Suprapubic skin (tissue), 4 donors: ENCODE data around the gene TRIM44. TPM values are rescaled to one million over a fixed set of nuclear protein-coding genes. Genes with fewer than 3 reads are reported as not detected.

Experiments used
- DNase-seq, 2 donors: peaks; one replicate each; pipeline ENCODE4 v3.0.0-alpha.2; 2019; ENCODE audit warnings: low spot score in 2 of 2
- H3K27ac ChIP-seq: fragments of 200-600 bp; sonication (generic); one replicate; pipeline ENCODE4 v1.5.1; 2019
- H3K27me3 ChIP-seq: fragments of 200-600 bp; sonication (generic); one replicate; pipeline ENCODE4 v1.5.1; 2019
- H3K36me3 ChIP-seq: fragments of 200-600 bp; sonication (generic); one replicate; pipeline ENCODE4 v1.5.1; 2019
- H3K4me1 ChIP-seq: fragments of 200-600 bp; sonication (generic); one replicate; pipeline ENCODE4 v1.5.1; 2019
- H3K4me3 ChIP-seq: fragments of 200-600 bp; sonication (generic); one replicate; pipeline ENCODE4 v1.5.1; 2019; ENCODE audit warnings: mild to moderate bottlenecking
- H3K9me3 ChIP-seq: fragments of 200-600 bp; sonication (generic); one replicate; pipeline ENCODE4 v1.5.1; 2019
- EP300 ChIP-seq: sonication (generic); formaldehyde crosslinking; IDR thresholded peaks from one replicate; pipeline ENCODE4 v1.6.1; 2017; ENCODE audit warnings: antibody characterized with exemption
- POLR2A ChIP-seq, 2 donors: fragments of 450-650 bp; IDR thresholded peaks; one replicate each; pipeline ENCODE4 v1.6.1; 2017; ENCODE audit warnings: antibody characterized with exemption in 2 of 2, mild to moderate bottlenecking in 2 of 2, moderate library complexity in 2 of 2
- POLR2AphosphoS5 ChIP-seq, 3 donors: sonication (generic); formaldehyde crosslinking; IDR thresholded peaks; one replicate each; pipeline ENCODE4 v1.6.1; 2017; ENCODE audit warnings: antibody characterized with exemption in 3 of 3
- WGBS: methylation state at CpG from one replicate; pipeline ENCODE4 v1.1.5; 2018; 5-methylcytosine and 5-hydroxymethylcytosine counted together
- total RNA-seq, 4 donors: library from RNA; depleted of rRNA; stranded (reverse); fragments of >200 nt; gene quantifications; one replicate each; pipeline ENCODE4 v1.1.0, GENCODE V29; 2016
- TF ChIP-seq, protein P1 (sequence below), 2 donors: fragments of 200-600 bp in 1 of 2; fragments of 450-650 bp in 1 of 2; sonication (generic) in 1 of 2; IDR thresholded peaks; one replicate each; pipeline ENCODE4 v1.5.1; 2016 to 2019; ENCODE audit warnings: antibody characterized with exemption in 2 of 2, mild to moderate bottlenecking in 1 of 2, moderate library complexity in 1 of 2

The TRIM44 gene
- total RNA-seq, 4 donors from 2014 or later, result 21.3 to 55.7 (median 31.3) TPM

DNA sequence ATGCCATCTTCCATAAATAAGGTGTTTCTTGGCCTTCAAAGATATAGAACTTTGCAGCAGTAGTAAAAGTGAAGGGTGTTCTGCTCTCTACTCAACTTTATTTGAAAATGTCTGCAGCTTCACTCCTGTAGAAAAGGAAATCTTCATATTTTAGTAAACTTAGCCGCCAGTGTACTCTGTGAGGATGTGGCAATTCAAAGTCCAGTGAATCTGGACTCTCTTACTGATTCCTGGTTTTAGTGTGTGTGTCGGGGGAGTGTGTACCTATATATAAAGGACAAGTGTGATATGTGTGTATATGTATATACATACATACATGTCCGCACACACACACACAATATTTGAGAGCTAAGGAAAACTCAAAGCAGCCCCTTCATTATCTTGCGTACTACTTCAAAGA is 147.0 kb downstream of the TRIM44 start:
- 74% methylated on average over 4 of the region's 4 CpGs for WGBS
- no peak for DNase-seq
- H3K27ac ChIP-seq, result no peak overlapping the region
- no peak overlapping the region for H3K4me3 ChIP-seq
- no peaks in the 10 kb centered on the region for H3K36me3 ChIP-seq
- H3K27me3 ChIP-seq, result no peaks in the 10 kb centered on the region
- no peaks in the 10 kb centered on the region for H3K9me3 ChIP-seq
- H3K4me1 ChIP-seq, result peaks cover 23% of the 10 kb centered on the region
- no peak for TF ChIP-seq POLR2AphosphoS5 (IDR thresholded peaks at IDR 0.05)
- no peak for TF ChIP-seq EP300
- TF ChIP-seq, protein P1, sequence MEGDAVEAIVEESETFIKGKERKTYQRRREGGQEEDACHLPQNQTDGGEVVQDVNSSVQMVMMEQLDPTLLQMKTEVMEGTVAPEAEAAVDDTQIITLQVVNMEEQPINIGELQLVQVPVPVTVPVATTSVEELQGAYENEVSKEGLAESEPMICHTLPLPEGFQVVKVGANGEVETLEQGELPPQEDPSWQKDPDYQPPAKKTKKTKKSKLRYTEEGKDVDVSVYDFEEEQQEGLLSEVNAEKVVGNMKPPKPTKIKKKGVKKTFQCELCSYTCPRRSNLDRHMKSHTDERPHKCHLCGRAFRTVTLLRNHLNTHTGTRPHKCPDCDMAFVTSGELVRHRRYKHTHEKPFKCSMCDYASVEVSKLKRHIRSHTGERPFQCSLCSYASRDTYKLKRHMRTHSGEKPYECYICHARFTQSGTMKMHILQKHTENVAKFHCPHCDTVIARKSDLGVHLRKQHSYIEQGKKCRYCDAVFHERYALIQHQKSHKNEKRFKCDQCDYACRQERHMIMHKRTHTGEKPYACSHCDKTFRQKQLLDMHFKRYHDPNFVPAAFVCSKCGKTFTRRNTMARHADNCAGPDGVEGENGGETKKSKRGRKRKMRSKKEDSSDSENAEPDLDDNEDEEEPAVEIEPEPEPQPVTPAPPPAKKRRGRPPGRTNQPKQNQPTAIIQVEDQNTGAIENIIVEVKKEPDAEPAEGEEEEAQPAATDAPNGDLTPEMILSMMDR (IDR thresholded peaks at IDR 0.05), result no peak
- TF ChIP-seq POLR2A (IDR thresholded peaks at IDR 0.05), result no peak

DNA sequence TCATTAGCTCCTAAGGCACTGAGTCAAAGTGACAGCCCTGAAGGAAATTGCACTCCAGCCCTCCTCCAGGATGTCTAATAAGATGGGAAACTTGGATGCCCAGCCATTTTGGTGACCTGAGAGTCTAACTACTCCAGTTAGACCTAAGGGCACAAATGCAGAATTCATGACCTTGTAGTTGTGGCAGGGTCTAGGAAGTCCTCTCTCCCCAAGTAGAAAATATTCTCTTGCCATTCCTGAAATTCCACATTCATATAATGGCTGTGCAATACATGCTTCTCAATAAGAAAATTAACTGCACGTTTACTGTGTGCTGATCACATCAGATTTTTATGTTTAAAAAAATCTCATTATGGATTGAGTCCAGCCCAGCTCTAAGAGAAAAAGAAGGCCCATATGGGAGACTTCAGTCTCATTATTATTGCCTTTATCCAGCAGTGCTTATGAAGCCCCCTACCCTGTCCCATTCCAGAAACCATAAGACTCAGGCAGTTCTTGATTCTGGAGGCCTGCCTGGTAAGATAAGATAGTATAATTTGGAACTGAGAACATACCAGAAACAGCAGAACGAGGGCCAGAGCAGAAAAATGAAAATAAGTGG is 147.6 kb downstream of the TRIM44 start:
- DNase-seq, result no peak
- H3K36me3 ChIP-seq, result no peaks in the 10 kb centered on the region
- peaks cover 23% of the 10 kb centered on the region for H3K4me1 ChIP-seq
- 47% methylated on average over 2 of the region's 2 CpGs for WGBS
- H3K4me3 ChIP-seq, result no peak overlapping the region
- no peaks in the 10 kb centered on the region for H3K9me3 ChIP-seq
- H3K27me3 ChIP-seq, result no peaks in the 10 kb centered on the region
- H3K27ac ChIP-seq, result no peak overlapping the region
- no peak for TF ChIP-seq POLR2AphosphoS5 (IDR thresholded peaks at IDR 0.05)

DNA sequence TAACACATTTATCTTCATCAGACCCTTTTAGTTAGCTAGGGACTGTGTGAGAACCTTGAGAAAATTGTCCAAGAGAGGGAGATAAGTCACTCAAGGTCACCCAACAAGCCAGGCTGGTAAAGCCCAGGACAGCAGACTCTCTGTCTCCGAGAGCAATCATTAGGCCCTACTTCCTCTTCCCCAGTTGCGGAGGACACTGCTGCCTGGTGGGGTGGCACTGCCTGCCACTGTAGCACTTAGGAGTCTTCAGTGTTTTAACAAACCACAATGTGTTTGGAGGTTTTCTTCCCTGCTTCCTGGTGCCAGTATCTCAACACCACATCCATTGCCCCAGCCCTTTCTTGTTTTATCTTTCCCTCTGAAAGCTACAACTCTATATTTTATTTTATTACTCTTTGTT is 149.2 kb downstream of the TRIM44 start:
- H3K4me3 ChIP-seq, result no peak overlapping the region
- WGBS, result 73% methylated on average over 2 of the region's 2 CpGs
- no peak for TF ChIP-seq POLR2AphosphoS5 (IDR thresholded peaks at IDR 0.05)
- TF ChIP-seq, protein P1 (IDR thresholded peaks at IDR 0.05), result no peak
- no peak for TF ChIP-seq EP300
- no peak for TF ChIP-seq POLR2A (IDR thresholded peaks at IDR 0.05)
- H3K27me3 ChIP-seq, result no peaks in the 10 kb centered on the region
- H3K27ac ChIP-seq, result no peak overlapping the region
- no peaks in the 10 kb centered on the region for H3K36me3 ChIP-seq
- DNase-seq, result no peak
- peaks cover 20% of the 10 kb centered on the region for H3K4me1 ChIP-seq
- no peaks in the 10 kb centered on the region for H3K9me3 ChIP-seq

DNA sequence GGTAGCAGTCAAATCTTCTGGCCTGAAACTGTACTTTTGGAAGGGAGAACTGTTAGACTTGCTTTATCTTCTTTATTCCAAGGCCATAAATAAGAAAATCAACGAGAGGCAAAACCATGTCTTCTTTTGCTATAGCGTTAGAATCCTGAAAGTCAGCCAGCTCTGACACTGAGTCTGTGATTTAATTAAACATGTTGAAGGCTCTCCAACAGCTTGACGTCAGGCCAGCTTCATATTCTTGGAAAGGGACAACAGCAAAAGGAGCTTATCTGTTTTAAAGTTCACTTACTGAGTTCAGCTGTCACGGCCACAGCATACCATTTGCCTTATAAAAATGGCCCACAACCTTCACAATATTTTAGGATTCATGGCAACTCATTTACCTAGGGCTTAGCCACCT is 150.3 kb downstream of the TRIM44 start:
- no peaks in the 10 kb centered on the region for H3K36me3 ChIP-seq
- H3K27ac ChIP-seq, result no peak overlapping the region
- no peaks in the 10 kb centered on the region for H3K27me3 ChIP-seq
- H3K9me3 ChIP-seq, result no peaks in the 10 kb centered on the region
- H3K4me1 ChIP-seq, result peaks cover 20% of the 10 kb centered on the region
- 44% methylated on average over 4 of the region's 4 CpGs for WGBS
- H3K4me3 ChIP-seq, result no peak overlapping the region
- DNase-seq, result no peak
- no peak for TF ChIP-seq POLR2AphosphoS5 (IDR thresholded peaks at IDR 0.05)
- TF ChIP-seq EP300, result no peak
- no peak for TF ChIP-seq POLR2A (IDR thresholded peaks at IDR 0.05)
- TF ChIP-seq, protein P1 (IDR thresholded peaks at IDR 0.05), result no peak

DNA sequence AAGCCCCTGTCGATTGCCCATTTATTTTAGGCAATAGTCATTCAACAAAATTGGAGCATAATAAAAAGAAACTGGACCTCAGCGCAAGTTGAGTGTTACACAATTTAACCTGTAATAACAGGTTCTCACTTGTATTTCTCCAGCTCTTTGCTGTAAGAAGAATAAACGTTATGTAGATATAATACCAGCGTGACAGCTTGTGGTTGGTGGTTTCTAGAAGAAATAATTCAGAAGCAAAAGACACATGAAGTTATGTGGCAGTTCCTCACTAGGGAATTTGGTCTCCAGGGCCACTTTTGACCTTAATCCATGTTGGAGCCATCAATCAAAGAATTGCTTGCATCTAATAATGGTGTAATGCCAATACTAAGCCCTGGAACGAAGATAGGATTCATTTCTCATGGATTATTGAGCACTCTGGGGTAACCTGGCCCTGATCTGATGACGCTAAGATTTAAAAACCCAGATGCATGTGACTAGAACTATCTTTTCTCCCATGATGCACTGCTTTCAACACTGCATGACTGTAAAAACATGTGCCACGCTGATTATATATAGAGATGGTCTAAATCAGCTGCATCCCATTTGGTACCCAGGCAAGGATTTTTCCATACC is 151.6 kb downstream of the TRIM44 start:
- WGBS, result 74% methylated on average over 7 of the region's 7 CpGs
- no peak for TF ChIP-seq POLR2AphosphoS5 (IDR thresholded peaks at IDR 0.05)
- TF ChIP-seq EP300, result no peak
- TF ChIP-seq, protein P1 (IDR thresholded peaks at IDR 0.05), result no peak
- TF ChIP-seq POLR2A (IDR thresholded peaks at IDR 0.05), result no peak
- H3K36me3 ChIP-seq, result no peaks in the 10 kb centered on the region
- no peaks in the 10 kb centered on the region for H3K9me3 ChIP-seq
- H3K4me1 ChIP-seq, result peaks cover 20% of the 10 kb centered on the region
- H3K27me3 ChIP-seq, result no peaks in the 10 kb centered on the region
- H3K4me3 ChIP-seq, result no peak overlapping the region
- no peak for DNase-seq
- no peak overlapping the region for H3K27ac ChIP-seq
